ENCODE measurements around the gene PABPN1L.
"Not testable (repeated sequence)": the region's sequence is repeated elsewhere in the genome, so short reads cannot be mapped to it uniquely, and the experiment has no call there.

The PABPN1L gene

DNA sequence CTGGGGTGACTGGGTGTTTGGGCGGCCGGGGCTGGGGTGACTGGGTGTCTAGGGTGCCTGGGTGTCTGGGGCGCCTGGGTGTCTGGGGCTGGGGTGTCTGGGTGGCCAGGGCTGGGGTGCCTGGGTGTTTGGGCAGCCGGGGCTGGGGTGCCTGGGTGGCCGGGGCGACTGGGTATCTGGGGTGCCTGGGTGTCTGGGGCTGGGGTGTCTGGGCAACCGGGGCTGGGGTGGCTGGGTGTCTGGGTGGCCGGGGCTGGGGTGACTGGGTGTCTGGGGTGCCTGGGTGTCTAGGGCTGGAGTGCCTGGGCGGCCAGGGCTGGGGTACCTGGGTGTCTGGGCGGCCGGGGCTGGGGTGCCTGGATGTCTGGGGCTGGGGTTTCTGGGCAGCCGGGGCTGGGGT lies 41.3 kb downstream of the PABPN1L start:
- DNase-seq, result no peak

- no peak for DNase-seq
Observed at GRCh38 chr16:88824256-88825077, 42.0 kb downstream of the PABPN1L start.

DNA sequence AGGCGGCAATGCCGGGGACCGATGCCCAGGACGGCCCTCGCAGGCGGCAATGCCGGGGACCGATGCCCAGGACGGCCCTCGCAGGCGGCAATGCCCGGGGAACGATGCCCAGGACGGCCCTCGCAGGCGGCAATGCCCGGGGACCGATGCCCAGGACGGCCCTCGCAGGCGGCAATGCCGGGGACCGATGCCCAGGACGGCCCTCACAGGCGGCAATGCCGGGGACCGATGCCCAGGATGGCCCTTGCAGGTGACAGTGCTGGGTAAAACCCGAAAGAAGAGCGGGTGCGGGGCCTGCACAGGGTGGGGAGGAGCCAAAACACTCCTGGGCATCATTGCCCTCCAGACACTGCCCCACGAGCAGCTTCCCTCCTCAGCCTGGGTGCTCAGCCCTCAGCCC lies 42.8 kb downstream of the PABPN1L start:
- not testable (repeated sequence) for DNase-seq

DNA sequence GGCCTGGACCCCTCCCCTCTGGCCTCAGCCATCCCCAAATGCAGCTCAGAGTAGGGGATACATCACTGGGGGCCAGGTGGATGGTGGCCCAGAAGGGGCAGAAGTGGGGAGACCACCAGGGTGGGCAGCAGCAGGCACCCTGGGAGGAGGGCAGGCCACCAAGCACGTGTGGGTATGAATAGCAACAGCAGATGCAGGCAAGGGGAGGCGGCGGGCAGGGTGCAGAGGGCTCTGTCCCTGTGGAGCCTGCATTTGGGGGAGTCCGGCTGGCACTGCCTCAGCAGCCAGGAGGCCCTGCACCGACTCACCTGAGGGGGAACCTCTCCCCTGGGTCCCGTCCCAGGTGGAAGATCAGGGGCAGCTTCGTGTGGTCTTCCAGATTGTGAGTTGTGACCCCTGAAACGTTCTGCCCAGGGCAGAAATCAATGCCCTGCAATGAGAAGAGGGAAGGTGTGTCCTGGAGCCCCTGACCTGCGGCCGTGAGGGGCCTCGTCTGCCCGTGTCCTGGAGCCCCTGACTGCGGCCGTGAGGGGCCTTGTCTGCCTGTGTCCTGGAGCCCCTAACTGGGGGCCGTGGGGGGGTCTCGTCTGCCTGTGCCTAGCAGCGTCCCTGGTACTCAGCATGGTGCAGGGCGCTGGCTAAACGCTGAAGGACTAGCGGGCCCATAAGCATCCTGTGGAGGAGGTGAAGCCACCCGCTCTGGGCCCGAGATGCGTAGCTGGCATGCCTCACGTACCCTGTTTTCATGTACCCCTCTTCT lies 44.0 kb downstream of the PABPN1L start:
- DNase-seq, result no peak

DNA sequence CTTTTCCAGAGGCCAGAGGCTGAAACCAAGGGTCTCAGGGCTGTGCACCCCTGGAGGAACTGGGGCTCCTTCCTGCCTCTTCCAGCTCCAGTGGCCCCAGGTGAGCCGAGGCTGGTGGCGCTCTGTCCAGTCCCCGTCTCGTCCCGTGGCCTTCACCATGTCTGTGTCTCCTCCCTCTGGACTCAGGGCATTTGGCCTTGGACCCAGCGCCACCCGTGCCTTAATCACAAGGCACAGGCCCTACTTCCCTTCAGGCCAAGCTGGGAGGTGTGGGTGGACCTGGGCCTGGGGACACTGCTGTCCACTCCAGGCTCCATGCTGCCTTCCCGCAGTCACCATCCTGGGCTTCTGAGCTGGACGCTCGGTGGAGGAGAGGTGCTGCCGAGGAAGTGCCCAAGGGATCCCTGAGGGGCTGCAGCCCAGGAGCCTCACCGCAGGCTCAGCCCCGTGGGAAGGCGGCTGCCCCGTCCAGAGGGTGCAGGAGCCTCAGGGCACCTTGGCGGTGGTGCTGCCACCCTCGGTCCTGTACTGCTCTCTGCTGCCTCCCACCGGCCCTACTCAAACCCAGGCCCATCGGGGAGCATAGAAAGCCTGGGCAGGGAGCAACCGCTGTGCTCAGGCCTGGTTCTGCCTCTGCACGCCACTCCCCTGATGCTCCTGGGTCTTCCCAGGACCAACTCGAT lies 45.2 kb downstream of the PABPN1L start:
- no peak for DNase-seq

DNA sequence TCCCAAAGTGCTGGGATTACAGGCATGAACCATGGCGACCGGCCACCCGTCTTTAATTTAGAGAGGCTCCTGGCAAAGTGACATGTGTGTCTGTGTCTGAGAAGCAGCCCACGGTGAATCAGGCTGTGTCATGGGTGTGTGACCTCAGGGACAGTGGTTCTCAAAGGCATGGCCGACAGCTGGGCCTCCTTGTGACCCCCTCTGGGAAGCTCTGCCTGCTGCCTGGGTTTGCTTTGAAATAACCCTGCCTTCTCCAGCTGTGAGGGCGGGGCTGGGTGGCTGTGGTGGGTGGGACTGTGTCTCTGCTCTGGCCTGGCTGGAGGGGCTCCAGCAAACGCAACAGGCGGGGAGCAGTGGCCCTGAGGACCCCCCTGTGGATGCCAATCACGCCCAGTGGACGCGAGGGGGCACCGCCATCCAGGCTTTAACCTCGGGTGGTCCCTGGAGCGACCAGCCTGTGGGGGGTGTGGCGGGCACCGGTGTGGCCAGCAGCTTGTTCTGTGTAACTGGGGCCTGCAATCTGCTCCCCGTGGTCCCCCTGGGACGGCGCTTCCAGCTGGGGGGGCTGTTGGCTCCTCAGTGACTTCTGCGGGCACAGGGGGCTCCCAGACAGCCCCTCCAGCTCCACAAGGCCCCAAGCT lies 46.0 kb downstream of the PABPN1L start:
- no peak for DNase-seq

DNA sequence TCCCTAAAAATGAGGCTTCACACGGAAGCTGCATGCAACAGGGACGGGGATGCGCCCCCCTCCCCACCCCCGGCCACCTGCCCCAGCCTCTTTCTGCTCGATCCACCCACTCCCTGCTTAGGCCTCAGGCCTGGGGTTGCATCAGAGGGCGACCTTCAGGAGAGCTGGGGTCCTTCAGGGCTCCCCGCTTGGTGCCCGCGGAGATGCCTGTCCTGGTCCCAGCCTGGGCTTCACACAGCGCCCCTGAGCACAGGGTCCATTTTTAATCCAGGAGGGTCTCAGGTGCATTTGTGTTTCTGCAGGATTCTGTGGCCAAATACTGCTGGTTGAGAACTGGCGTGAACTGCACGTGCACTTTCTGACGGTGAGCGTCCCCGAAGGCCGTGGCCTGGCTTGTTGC lies 47.3 kb downstream of the PABPN1L start:
- no peak for DNase-seq

- DNase-seq, result no peak
Observed at GRCh38 chr16:88818575-88818874, 47.9 kb downstream of the PABPN1L start.

- DNase-seq, result no peak
Observed at GRCh38 chr16:88817785-88818574, 48.5 kb downstream of the PABPN1L start.

GRCh38 chr16:88816736-88817535 lies 49.5 kb downstream of the PABPN1L start:
- no peak for DNase-seq

DNA sequence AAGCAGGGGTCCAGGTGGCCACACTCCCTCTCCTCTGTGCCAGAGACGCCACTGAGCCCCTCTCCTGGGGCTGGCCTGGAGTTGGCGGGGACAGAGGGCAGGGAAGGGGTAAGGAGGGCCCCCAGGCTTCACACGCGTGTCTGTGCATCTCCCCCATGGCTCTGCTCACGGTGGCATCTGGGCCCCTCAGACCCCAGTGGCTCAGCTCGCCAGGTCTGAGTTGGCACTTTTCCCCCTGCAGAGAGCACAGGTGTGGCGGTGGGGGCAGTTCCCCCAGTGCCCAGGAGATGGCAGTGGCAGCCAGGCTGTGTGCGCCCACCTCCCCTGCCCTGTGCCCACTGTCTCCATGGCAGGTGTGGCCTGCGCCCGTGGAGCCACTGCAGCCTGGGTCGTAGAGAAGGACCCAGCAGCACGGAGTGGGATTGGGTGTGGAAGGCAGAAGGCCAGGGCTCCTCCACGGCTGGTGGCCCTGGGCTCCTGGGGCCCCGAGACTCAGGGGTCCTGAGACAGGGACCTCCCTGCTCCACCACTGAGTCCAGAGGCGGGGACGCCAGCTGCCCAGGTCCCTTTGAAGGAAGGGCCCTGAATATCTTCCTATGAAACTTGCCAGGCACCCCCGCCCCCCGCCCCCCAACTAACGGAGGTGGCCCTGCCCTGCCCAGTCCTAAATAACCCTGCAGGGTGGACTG lies 50.4 kb downstream of the PABPN1L start:
- DNase-seq, result no peak

- no peak for DNase-seq
Observed at GRCh38 chr16:88815227-88815626, 51.2 kb downstream of the PABPN1L start.

GRCh38 chr16:88814144-88814502 lies 52.3 kb downstream of the PABPN1L start:
- DNase-seq, result no peak

Measured in islet precursor cell (in vitro differentiated cells).